IPS-11a (cell line): ENCODE data around the gene CBLC.
A peak's percentile ranks its signal among the peaks of the same experiment; 100 is the strongest.

Source experiments
- H3K4me3 ChIP-seq: one replicate; pipeline ENCODE4 v1.5.1; 2013; ENCODE audit warnings: low read depth, low read length, control low read depth

The CBLC gene

GRCh38 chr19:44745887-44746600, 31.6 kb upstream of the CBLC start:
- H3K4me3 ChIP-seq = no peak overlapping the region

DNA sequence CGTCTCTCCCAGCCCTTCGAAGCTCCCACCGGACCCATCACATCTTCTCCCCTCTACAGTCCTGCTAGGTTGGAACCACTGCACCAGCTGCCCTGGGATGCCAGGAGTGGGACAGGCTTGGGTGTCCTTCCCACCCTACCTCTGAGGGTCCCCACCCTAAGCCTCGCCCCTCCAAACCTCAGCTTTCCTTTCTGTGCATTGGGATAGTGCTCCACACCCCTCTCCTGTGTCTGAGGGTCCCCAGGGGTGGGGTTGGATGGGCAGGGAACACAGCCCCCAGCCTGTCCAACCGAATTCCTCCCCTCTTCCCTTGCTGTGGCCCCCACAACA, 31.1 kb upstream of the CBLC start:
- H3K4me3 ChIP-seq = no peak overlapping the region

DNA sequence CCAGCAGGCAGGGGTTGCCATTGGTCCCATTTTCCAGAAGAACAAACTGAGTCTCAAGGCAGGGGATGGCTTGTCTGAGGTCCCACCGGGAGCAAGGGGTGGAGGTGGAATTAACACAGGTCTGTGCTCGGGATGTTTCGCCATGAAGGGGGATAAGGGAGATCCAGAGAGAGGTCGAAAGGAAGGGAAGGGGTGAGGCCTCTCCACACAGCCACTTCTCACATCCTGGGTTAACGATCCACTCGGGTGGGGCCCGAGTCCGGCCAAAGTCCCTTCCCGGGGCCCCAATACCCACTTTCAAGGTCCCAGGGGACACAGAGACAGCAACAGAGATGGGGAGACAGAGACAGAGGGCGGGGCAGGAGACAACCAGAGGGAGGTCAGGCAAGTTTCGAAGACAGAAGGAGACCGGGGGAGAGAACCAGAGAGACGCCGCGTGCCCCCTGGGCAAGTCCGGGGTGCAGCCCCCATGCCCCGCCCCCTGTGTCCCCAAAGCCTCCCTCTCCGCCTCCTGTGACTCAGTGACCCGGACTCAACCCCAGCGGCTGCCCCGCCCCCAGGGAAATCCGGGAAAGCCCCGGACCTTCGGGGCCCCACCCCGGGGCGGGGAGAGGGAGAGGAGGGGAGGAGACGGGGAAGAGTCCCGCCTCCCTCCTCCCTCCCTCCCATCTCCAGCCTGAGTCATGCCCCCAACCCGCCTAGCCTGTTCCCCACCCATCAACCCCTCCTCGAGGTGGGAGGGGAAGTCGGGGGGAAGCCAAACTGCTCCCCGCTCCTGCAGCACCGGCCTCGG, 30.5 kb upstream of the CBLC start:
- peak overlapping the region; percentile 49 for H3K4me3 ChIP-seq

DNA sequence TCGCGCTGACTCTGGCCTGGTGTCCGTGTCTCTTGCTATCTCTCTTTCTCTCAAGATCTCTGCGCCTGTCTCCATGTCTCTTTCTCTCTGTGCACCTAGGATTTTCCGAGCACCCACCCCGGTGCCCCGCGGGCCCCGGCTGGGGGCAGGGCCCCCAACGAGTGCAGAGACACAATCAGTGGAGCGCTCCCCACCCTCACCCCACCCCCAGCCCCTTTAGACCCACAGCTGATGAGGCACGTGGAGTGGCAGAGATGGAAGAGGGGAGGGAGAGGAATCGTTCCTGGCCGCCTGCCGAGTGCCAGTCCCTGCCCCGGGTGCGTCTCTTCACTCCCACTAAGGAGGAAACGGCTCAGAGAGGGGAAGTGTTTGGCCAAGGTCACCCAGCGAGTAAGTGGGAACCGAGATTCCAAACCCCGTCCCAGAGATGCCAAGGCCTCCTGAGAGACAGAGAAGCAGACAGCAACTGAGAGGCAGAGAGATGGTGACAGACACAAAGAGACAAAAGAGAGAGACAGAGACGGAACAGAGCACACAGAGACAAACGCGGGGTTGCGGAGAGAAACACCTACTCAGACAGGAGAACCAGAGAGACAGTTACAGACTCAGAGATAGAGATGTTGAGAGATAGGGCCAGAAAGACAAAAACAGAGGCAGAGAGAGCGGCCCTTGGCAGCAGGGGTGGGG, 29.8 kb upstream of the CBLC start:
- peak overlapping the region; percentile 49 for H3K4me3 ChIP-seq

DNA sequence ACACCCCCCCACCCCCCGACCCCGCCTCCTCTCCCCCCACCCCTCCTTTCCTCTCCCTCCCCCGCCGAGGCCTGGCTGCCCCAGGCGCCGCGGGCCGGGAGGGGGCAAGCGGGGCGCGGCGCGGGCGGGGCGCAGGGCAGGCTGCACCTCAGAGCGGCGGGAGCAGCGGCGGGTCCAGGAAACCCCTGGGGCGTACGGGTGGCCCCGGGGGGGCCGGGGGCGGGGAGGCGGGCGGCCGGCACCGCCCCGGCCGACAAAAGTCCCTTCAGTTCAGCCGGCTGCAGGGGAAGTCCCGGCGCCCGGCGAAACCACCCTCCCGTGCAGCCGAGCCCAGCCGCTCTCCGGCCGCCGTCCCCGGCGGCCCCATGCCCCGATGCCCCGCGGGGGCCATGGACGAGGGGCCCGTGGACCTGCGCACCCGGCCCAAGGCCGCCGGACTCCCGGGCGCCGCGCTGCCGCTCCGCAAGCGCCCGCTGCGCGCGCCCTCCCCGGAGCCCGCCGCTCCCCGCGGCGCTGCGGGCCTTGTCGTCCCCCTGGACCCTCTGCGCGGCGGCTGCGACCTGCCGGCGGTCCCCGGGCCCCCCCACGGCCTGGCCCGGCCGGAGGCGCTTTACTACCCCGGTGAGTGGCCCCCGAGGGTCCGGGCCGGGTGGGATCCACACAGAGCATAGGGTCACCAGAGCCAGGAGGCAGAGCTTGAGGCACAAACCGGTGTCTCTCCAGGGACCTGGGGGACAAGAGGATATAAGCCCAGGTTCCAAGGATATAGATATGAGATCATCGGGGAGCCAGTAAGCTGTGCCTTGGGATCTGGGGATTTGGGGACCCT, 29.1 kb upstream of the CBLC start, which contains the start of gene BCL3:
Gene BCL3 (plus strand): TSS at position 283 of the 829 bp plus-strand sequence. CDS start 83 bp downstream, at position 366.
- H3K4me3 ChIP-seq = peak within 1 kb of the TSS; percentile 49

- no peak overlapping the region for H3K4me3 ChIP-seq
These were observed 28.4 kb upstream of the CBLC start for GRCh38 chr19:44749292-44749691.

DNA sequence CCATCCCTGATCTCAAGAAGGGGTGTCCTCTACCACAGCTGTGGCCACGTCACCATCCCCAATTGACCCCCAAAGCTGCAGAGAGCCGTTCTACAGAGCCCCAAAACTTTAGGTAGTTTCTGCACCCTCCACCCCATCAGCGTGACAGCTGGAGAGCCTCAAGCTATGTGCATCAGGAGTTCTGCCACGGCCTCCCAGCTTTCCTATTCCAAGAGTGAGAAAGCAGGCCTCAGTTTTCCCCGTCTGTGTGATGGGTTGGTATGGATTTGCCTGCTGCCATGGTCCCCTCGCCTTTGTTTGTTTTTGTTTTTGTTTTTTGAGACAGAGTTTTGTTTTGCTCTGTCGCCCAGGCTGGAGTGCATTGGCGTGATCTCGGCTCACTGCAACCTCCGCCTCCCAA, 27.7 kb upstream of the CBLC start:
- no peak overlapping the region for H3K4me3 ChIP-seq

DNA sequence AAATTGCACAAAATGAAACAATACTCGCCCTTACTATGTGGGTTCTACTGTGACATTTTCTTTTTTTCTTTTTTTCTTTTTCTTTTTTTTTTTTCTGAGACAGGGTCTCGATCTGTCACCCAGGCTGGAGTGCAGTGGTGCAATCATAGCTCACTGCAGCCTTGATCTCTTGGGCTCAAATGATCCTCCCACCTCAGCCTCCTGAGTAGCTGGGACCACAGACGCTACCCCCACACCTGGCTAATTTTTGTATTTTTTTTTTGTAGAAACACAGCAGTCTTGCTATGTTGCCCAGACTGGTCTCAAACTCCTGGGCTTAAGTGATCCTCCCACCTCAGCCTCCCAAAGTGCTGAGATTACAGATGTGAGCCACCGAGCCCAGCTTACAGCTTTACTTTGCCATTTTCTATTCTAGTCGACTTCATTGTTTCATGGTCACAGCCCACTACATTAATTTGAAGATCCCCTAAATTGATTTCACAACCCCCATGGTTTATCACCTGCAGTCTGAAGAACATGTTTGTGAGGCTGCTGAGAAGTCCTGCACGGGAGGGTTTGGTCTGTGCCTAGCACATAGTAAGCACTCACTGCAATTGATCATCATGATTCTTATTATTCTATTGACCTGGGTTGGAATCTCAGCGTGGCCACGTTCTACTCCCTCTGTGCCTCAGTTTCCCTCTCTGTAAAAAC, 25.4 kb upstream of the CBLC start:
- H3K4me3 ChIP-seq = no peak overlapping the region

DNA sequence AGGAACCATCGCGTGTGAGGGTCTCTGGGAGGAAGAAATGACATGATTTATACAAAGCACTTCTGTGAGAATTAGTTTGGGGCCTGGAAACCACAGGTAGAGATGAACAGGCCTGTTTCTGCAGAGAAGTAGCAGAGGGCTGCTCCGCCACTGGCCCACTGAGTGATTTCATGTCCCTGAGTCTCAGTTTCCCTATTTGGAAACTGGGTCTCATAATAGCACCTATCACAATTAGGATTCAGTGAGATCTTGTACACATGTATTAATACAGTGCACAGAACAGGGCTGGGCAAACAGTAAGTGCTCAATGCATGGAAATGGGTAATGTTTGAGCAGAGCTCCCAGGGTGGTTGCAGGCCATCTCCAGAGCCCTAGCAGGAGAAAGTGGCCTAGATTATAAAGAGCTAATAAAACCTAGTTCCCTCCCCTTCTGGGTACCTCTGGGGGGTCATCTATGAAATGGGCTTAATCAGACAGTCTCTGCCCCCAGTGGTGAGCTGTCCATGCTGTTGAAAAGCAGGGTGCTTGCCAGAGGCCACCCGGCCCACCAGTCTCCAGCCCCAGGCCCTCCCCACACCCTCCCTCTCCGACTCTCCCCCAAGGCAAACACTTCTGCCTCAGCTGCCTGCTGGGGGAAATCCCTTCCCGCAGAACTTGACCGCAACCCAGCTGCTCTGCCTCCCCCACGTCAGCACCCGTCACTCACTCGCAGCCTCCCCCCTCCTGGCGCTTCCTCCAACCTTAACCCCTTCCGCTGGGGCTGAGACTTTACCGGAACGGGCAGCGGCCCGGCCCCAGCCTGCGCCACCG, 24.7 kb upstream of the CBLC start:
- H3K4me3 ChIP-seq = no peak overlapping the region

DNA sequence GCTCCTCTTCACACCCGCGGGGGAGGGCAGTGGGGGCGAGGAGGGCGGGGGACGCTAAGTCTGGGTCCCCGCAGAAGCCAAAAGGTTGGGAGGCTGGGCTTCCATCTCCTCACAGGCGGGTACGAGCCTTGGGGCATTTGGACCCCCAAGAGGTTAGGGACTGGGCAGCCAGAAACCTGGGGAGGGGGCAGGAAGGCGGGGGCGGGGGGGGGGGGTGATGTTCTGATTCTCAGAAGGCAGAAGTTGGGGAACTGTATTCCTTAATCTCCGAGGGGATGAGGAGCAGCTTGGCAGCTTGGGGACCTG, 24.1 kb upstream of the CBLC start:
- peak overlapping the region; percentile 39 for H3K4me3 ChIP-seq

DNA sequence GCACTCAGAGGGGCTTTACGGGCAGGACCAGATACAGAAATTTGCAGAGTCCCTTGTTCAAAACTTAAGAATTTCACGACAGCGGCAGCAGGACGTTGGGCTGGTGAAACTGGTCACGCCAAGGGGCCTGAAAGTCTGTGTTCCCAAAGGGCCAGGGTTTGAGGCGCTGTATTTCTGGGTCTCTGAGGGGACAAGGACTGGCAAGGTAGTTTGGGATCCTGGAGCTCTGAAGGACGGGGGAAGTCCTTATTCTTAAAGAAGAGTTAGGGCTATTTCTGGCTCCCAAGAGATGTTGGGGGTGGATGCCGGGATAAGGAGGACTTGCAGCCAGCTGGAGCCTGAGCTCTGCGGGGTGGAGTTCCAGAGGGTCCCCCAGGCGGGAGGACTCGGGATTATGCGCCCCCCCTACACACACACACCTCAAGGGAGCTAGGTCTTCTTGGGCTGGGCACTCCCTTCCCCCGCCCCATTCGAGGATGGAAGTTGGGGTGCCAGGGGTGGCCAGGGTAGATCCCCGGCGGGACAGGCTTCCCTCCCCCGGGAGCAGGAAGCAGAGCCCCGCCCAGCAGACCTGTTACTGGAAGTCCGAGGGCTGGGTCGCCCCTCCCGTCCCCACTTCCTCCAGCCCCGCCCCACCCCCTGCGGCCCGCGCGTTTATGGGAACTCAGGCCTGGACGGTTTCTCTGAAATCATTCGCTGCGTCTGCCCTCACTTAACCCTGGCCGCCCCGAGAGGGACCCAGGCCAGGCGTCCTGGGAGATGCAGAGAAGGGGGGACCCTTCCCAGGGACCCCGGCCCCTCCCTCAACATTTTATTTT, 23.5 kb upstream of the CBLC start:
- H3K4me3 ChIP-seq = peak overlapping the region; percentile 39

- peak overlapping the region; percentile 24 for H3K4me3 ChIP-seq
These were observed 23.0 kb upstream of the CBLC start for GRCh38 chr19:44754750-44755080.

DNA sequence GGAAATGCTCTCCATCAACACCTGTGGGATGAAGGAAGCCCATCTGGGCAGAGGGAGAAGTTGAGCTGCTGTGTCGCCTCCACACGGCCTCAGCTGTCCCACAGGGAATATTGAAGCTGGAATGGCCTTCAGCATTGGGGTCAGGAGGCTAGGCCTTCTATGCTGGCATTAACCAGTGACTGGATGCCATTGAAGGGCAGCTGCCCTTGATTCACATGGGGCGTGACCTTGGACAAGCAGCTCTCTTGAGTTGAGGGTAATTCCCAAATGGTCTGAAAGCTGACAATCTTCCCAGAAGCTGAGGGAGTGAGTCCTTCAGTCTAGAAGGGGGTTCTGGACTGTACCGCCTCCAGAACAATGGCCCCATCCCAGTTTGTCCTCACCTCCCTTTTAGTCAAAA, 22.5 kb upstream of the CBLC start:
- no peak overlapping the region for H3K4me3 ChIP-seq

GRCh38 chr19:44756089-44756562, 21.6 kb upstream of the CBLC start:
- H3K4me3 ChIP-seq = no peak overlapping the region

DNA sequence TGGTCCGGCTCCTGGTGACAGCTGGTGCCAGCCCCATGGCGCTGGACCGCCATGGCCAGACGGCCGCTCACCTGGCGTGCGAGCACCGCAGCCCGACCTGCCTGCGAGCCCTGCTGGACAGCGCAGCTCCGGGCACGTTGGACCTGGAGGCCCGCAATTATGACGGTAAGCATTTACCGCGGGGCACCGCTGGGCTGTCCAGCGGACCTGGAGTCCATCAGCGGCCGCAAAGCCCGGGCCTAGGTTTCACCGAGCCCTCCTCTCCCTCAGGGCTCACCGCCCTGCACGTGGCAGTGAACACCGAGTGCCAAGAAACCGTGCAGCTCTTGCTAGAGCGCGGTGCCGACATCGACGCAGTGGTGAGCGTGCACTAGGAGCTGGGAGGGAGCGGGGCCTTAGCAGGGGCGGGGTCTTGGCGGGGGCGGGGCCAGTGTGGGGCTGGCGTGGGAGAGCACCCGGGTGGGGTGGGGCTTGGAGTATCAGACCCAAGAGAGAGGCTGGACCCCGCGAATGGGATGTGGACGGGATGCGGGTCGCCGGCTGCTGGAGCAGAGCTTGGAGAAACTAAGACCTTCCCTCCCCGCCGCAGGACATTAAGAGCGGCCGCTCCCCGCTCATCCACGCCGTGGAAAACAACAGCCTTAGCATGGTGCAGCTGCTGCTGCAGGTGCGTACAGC, 20.5 kb upstream of the CBLC start:
- peak overlapping the region; percentile 58 for H3K4me3 ChIP-seq

DNA sequence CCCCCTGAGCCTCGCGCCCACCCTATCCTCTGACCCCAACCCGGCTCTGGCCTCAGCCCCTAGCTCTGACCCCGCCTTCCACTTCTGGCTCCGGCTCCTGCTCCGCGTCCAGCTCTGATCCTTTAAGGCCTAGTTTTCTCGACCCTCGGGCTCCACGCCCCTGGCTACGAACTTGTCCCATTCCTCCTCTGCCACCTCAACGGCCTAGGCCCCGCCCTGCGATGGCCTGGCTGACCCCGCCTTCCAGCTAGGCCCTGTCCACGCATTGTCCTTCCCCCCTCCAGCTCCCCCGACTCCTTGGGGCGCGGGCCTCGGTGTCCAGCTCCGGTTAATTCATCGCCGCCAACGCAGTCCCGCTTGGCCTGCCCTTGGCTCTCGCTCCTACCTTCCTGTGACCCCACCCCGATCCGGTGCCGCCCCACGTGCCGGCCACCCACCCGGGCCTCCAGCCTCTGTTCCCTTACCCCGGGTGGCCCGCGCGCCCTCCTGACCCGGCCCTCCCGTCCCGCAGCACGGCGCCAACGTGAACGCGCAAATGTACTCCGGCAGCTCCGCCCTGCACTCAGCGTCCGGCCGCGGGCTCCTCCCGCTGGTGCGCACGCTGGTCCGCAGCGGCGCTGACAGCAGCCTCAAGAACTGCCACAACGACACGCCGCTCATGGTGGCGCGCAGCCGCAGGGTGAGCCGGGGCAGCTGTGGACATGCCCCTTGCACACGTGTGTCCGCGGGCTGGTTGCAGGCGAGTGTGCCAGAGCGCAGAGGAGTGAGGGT, 19.8 kb upstream of the CBLC start:
- peak overlapping the region; percentile 58 for H3K4me3 ChIP-seq

- peak overlapping the region; percentile 58 for H3K4me3 ChIP-seq
These were observed 19.1 kb upstream of the CBLC start for GRCh38 chr19:44758596-44758995.
